Measurements from ENCODE around the gene SNX33. TPM values are rescaled to one million over a fixed set of nuclear protein-coding genes. Genes with fewer than 3 reads are reported as not detected.

The SNX33 gene
- total and polyA plus RNA-seq, 8 donors = 21.4 to 34.7 (median 23.0) TPM

GRCh38 chr15:75646944-75647364, 758 bp upstream of the SNX33 start:
- no peak for TF ChIP-seq CTCF (IDR thresholded peaks at IDR 0.05)
- Histone ChIP-seq H3K27ac (peak overlapping the region; percentile 92 to 96), H3K4me3 (peak overlapping the region; percentile 73 to 74), H3K9me3 (no peaks in the 10 kb centered on the region), H3K27me3 (peaks cover 0 to 24% of the 10 kb centered on the region in 2 donors), H3K4me1 (peaks cover 39 to 44% of the 10 kb centered on the region in 2 donors), H3K36me3 (peaks cover 0 to 11% of the 10 kb centered on the region in 2 donors)
- peak in 1 of 4 donors; percentile 80 for DNase-seq
- intact Hi-C loops (cut with DNase I) = no loop called here
- ATAC-seq = peak; percentile 26

- peaks cover 0 to 24% of the 10 kb centered on the region in 2 donors for H3K27me3 ChIP-seq
- peak in 2 of 4 donors; percentile 60 to 84 for DNase-seq
- H3K9me3 ChIP-seq = no peaks in the 10 kb centered on the region
- no peak for TF ChIP-seq CTCF (IDR thresholded peaks at IDR 0.05)
- intact Hi-C loops (cut with DNase I) = no loop called here
- ATAC-seq = peak; percentile 36
- H3K36me3 ChIP-seq = peaks cover 0 to 11% of the 10 kb centered on the region in 2 donors
- peak overlapping the region; percentile 92 to 96 for H3K27ac ChIP-seq
- H3K4me3 ChIP-seq = peak overlapping the region; percentile 73 to 74
- H3K4me1 ChIP-seq = peaks cover 51 to 58% of the 10 kb centered on the region in 2 donors
These were observed 666 bp downstream of the SNX33 start for GRCh38 chr15:75648156-75649000.

DNA sequence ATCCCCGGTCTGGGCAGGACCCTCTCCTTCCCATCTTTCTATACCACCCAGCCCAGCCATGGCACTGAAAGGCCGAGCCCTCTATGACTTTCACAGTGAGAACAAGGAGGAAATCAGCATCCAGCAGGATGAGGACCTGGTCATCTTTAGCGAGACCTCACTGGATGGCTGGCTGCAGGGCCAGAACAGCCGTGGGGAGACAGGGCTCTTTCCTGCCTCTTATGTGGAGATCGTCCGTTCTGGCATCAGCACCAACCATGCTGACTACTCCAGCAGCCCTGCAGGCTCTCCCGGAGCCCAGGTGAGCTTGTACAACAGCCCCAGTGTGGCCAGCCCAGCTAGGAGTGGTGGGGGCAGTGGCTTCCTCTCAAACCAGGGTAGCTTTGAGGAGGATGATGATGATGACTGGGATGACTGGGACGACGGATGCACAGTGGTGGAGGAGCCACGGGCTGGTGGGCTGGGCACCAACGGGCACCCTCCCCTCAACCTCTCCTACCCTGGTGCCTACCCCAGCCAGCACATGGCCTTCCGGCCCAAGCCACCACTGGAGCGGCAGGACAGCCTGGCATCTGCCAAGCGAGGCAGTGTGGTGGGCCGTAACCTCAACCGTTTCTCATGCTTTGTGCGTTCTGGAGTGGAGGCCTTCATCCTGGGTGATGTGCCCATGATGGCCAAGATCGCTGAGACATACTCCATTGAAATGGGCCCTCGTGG, 1.5 kb downstream of the SNX33 start:
- H3K4me1 ChIP-seq = peaks cover 51 to 65% of the 10 kb centered on the region in 2 donors
- intact Hi-C loops (cut with DNase I) = no loop called here
- no peak for TF ChIP-seq CTCF (IDR thresholded peaks at IDR 0.05)

GRCh38 chr15:75649848-75650247, 2.1 kb downstream of the SNX33 start:
- Histone ChIP-seq H3K36me3 (peaks cover 0 to 11% of the 10 kb centered on the region in 2 donors), H3K27ac (no peak overlapping the region), H3K27me3 (peaks cover 0 to 24% of the 10 kb centered on the region in 2 donors), H3K9me3 (no peaks in the 10 kb centered on the region), H3K4me1 (peaks cover 51 to 71% of the 10 kb centered on the region in 2 donors), H3K4me3 (peak overlapping the region in 1 of 2 donors; percentile 74)
- TF ChIP-seq CTCF (IDR thresholded peaks at IDR 0.05) = no peak
- no peak for DNase-seq
- intact Hi-C loops (cut with DNase I) = no loop called here
- ATAC-seq = no peak

More for the DNA sequence above, 1.5 kb downstream of the SNX33 start:
- peaks cover 0 to 11% of the 10 kb centered on the region in 2 donors for H3K36me3 ChIP-seq
- DNase-seq (no peak), ATAC-seq (no peak)
- no peaks in the 10 kb centered on the region for H3K9me3 ChIP-seq
- H3K27ac ChIP-seq = peak overlapping the region; percentile 92 to 96
- H3K4me3 ChIP-seq = peak overlapping the region; percentile 73 to 74
- H3K27me3 ChIP-seq = peaks cover 0 to 24% of the 10 kb centered on the region in 2 donors
